GM19438 (cell line): ENCODE data around the gene PLEKHB2.
"Not testable (repeated sequence)": the region's sequence is repeated elsewhere in the genome, so short reads cannot be mapped to it uniquely, and the experiment has no call there.

Source experiments
- ATAC-seq: cut with Tn5 transposase; IDR thresholded peaks from one replicate; pipeline ENCODE4 v1.9.1; 2021; ENCODE audit warnings: low read depth; ENCODE audit not compliant: unreplicated experiment

The PLEKHB2 gene

GRCh38 chr2:131132729-131133128 is 27.6 kb downstream of the PLEKHB2 start:
- ATAC-seq, result no peak

GRCh38 chr2:131140581-131140980 is 35.4 kb downstream of the PLEKHB2 start:
- ATAC-seq, result no peak

DNA sequence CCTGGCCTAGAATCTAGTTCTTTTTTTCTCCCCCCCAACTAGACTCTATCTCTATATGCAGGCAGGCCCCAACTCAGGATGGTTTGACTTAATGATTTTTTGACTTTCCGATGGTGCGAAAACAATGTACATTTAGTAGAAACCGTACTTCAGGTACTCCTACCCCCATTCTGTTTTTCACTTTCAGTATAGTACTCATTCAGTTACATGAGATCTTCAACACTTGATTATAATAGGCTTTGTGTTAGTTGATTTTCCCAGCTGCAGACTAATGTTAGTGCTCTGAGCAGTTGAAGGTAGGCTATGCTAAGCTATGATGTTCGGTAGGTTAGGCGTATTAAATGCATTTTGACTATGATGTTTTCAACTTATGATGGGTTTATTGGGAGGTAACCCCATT is 37.7 kb downstream of the PLEKHB2 start:
- no peak for ATAC-seq

DNA sequence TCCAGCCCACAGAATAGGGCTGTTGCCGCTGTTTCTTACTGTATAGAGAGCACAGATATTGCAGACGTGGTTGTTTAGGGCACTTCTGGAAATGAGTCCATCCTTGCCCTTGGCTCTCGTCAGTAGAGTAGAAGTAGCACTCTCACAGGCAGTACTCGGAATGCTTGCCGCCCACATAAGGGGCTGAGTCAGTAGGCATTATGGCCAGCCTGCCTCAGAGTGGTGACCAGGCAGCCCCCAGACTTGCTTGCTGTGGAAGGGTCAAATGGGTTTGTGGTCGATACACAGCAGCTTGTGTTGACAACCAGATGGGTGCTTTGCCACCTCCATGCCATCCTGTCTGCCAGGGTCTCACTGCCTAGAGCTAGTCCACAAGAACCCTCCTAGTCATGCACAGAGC is 38.7 kb downstream of the PLEKHB2 start:
- no peak for ATAC-seq

DNA sequence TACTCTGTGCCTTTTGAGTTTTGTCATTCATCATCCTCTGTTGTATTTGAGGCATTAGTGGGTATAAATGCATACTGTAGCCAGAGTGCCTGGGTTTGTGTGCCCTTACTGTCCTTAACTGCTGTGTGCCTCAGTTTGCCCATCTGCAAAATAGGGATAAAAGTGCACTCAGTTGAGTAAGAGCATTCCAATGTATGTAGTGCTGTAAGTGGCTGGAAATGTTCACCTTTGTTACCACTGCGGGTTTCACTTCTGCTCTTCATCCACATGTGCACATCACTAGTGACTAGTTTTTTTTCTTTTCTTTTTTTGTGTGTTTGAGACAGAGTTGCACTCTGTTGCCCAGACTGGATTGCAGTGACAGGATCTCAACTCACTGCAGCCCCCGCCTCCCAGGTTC is 39.9 kb downstream of the PLEKHB2 start:
- ATAC-seq, result peak; percentile 71

DNA sequence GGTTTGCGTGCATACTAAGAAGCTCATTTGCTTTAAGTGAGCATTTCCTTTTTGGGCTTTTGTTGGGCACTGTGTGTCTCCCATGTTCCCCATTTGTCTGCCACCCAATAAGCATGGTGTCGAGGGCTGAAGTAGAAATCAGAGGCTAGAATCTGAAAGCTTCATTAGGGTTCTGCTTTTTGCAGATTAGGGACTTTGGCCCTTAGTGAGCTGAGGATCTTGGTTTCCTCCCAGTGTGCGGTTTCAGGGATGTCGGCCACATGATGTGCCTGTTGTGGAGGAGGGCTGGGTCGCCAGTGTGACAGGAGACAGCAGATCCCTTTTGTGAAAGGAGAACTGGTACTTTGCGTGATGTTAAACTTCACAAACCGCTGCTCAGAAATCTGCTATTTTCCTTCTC is 41.1 kb downstream of the PLEKHB2 start:
- ATAC-seq, result no peak

DNA sequence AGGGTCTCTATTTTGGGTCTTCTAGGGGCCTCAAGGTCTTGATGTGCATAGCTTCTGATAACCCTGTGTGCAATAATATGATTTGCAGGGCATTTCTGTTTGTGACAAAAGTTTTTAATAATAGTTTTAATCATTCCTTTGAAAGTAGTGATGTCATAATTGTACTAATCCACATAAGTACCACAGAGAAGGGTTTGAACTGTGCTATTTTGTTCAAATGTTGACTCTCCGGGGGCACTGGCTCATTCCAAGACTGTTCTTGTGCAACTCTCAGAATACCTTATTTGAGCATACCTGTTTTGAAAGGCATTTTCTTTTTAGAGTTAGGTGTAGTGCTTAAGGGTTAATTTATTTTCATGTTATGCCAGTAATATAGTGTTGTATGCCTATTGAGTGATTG is 41.6 kb downstream of the PLEKHB2 start:
- no peak for ATAC-seq

- no peak for ATAC-seq
Measured at GRCh38 chr2:131148426-131148825, 43.3 kb downstream of the PLEKHB2 start.

DNA sequence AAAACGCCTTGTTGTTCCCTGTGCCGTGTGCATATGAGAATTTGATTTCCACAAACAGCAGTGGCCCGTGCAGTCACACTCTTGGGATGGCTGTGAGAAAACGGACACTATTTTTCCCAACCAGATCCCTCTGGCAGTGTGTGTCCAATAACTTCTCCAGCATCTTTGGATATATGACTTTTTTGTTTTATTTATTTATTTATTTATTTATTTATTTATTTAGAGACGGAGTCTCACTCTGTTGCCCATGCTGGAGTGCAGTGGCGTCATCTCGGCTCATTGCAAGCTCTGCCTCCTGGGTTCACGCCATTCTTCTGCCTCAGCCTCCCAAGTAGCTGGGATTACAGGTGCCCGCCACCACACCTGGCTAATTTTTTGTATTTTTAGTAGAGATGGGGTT is 45.0 kb downstream of the PLEKHB2 start:
- ATAC-seq, result not testable (repeated sequence)

GRCh38 chr2:131151398-131151797 is 46.3 kb downstream of the PLEKHB2 start:
- no peak for ATAC-seq

GRCh38 chr2:131152074-131152473 is 46.9 kb downstream of the PLEKHB2 start:
- ATAC-seq, result no peak

DNA sequence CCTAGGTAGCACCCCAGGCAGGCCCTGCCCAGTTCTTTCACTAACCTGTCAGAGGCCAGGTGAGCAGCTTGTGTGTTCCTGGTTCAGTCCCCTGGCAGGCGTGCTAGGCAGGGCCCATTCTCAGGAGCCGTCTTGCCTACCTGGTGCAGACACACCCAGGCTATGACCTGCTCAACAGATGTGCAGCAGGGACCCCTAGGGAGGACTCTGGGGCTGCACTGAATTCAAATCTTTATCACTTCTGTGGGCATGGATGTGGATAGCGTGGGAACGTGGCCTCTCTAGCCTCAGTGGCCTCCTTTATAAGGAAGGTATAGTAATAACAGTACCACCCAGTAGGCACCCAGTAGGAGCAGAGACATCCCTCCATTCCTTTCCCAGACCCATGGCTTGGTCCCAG is 48.4 kb downstream of the PLEKHB2 start:
- peak; percentile 19 for ATAC-seq

DNA sequence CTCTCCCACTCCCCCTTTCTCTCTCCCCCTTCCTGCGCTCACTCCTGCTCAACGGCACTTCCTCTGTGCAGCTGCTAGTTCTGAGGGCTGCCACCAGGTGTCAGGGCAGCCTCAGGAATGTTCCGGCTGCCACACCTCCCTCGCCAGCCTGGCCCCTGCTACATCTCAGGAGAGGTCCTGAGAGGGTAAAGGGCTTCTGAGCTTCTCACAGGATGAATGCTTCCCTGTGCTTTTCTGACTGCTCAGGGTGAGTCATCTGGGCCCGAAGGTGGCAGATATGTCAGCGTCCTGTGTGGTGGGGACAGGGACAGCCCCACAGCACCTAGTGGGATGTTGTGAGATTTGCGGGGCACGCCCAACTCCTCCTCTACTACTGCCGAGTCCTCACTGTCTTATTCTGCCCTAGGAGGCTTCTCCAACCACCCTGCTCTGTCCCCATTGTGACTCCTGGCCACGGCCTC is 49.0 kb downstream of the PLEKHB2 start:
- peak; percentile 95 for ATAC-seq

- ATAC-seq, result no peak
Measured at GRCh38 chr2:131154647-131155046, 49.5 kb downstream of the PLEKHB2 start.

DNA sequence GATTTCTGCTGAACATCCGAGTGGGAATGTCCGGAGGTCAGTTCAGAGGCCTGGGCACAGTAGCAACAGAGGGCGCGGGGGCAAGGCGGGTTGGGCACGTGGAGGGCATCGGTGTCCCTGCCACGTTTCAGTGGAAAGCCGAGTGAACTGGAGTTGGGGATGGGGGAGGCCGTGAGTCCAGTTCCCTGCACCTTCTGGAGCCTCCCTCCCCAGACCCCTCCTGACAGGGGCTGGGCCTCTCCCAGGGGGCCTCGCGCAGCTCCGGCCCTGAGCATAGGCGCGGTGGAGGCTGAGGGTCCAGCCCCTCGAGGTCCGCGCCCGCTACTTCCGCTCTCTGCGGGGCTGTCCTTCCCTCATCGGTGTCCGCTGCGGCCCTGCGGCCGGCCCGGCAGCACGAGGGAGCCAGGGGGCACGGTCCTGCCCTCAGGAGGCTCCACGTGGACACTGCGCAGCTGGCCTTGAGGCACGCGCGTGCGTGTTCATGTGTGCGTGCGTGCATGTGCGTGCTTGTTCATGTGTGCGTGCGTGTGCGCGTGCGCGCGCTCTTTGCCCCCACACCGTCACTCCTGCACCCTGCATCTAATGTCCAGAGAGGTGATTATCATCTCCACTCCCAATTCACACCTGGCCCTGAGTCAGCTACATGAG is 50.2 kb downstream of the PLEKHB2 start:
- no peak for ATAC-seq

DNA sequence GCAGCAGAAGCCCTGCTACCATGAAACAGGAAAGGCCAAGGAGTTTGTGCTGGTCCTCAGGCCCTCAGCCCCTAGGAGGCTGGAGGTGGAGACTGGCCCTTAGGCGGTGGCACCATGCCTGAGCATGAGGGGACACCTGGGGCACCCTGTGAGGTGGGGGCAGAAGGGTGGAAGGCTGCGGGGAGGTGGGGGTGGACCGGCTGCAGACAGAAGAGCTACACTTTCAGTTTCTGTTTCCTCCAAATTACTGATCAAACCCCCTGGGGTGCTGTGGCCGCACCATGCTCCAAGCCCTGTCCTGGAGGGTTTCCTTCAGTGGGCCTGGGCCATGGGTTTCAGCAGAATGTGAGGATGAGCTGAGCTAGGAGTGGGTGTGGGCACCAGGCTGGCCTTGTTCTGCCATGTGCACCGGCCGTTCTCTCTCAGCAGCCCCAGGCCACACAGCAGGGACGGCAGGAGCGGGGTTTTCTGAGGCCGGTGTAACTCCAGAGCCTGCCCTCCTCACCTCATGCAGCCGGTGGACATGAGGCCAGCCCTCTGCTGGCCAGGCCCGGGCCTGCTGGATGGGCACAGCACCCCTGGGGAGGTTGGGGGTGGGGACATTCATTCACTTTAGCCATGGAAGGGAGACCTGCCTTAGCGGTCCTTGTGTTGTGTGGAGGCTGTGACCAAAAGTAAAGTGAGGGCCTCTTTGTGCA is 51.5 kb downstream of the PLEKHB2 start:
- ATAC-seq, result no peak

GRCh38 chr2:131165562-131165961 is 60.4 kb downstream of the PLEKHB2 start:
- not testable (repeated sequence) for ATAC-seq

- no peak for ATAC-seq
Measured at GRCh38 chr2:131168538-131168937, 63.4 kb downstream of the PLEKHB2 start.

DNA sequence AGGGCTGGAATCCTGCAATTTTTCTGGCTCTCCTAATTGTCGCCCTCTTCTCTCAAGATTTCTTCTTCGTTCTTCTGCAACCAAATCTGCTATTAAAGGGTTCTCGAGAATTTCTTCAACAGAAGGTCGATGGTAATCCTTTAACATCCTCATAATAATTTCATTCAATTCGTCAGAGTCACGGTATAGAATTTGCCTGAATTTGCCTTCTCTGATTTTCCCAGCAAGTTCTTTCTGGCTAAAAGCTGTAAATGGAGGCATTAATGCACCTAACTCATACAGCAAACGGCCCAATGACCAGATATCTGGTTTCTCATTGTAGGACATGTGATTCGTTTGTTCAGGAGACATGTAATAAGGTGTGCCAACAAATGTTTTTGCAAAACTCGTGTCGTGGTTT is 72.9 kb downstream of the PLEKHB2 start:
- not testable (repeated sequence) for ATAC-seq

GRCh38 chr2:131178721-131179418 is 73.7 kb downstream of the PLEKHB2 start:
- ATAC-seq, result not testable (repeated sequence)

- ATAC-seq, result not testable (repeated sequence)
Measured at GRCh38 chr2:131181451-131181850, 76.3 kb downstream of the PLEKHB2 start.

DNA sequence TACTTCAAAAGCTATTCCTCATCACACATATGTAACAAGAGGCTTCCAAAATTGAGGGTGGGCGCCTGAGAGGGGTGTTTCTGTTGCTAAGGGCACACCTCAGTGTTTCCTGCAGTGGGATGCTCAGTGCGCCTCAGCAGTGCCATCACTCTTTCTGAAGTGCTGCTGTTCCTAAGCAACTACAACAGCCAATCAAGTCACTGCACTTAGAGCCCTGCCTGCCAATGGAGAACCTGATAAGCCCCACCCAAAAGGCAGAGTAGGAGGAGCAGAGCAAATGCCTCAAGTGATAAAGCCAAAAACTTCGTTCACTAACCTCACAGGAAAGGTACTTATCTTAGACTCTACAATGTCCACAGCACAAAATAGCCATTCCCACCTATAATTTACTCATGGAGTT is 88.3 kb downstream of the PLEKHB2 start:
- not testable (repeated sequence) for ATAC-seq
